HepG2 (cell line): ENCODE results near the gene MOK. TPM values are rescaled to one million over a fixed set of nuclear protein-coding genes. Genes with fewer than 3 reads are reported as not detected.
A peak's percentile ranks its signal among the peaks of the same experiment; 100 is the strongest.

Experiments used
- DMAP1 ChIP-seq: IDR thresholded peaks from 2 replicates; pipeline ENCODE4 v1.6.1; 2016
- GATAD2A ChIP-seq: IDR thresholded peaks from 2 replicates; pipeline ENCODE4 v1.6.1; 2016
- HINFP ChIP-seq: sonication (generic); formaldehyde crosslinking; IDR thresholded peaks from 2 replicates; pipeline ENCODE4 v1.4.0; 2020; ENCODE audit warnings: low read depth, mild to moderate bottlenecking, missing genetic modification reagents
- HIVEP1 ChIP-seq: sonication (generic); formaldehyde crosslinking; IDR thresholded peaks from 2 replicates; pipeline ENCODE4 v1.4.0; 2020; ENCODE audit warnings: mild to moderate bottlenecking, missing genetic modification reagents
- MED13 ChIP-seq: sonication (generic); formaldehyde crosslinking; IDR thresholded peaks from 2 replicates; pipeline ENCODE4 v1.5.0; 2020; ENCODE audit warnings: missing genetic modification reagents
- PATZ1 ChIP-seq: sonication (generic); formaldehyde crosslinking; IDR thresholded peaks from 2 replicates; pipeline ENCODE4 v1.4.0; 2020; ENCODE audit warnings: missing genetic modification reagents
- PLSCR1 ChIP-seq: sonication (generic); formaldehyde crosslinking; IDR thresholded peaks from 2 replicates; pipeline ENCODE4 v1.5.0; 2020; ENCODE audit warnings: missing genetic modification reagents, mild to moderate bottlenecking, borderline replicate concordance
- TBP ChIP-seq: sonication (generic); formaldehyde crosslinking; IDR thresholded peaks from 2 replicates; pipeline ENCODE4 v1.5.0; 2020; ENCODE audit warnings: missing genetic modification reagents
- THAP8 ChIP-seq: sonication (generic); formaldehyde crosslinking; IDR thresholded peaks from 2 replicates; pipeline ENCODE4 v1.5.1; 2020; ENCODE audit warnings: missing genetic modification reagents, mild to moderate bottlenecking, borderline replicate concordance
- ZNF512B ChIP-seq: sonication (generic); formaldehyde crosslinking; IDR thresholded peaks from 2 replicates; pipeline ENCODE4 v1.5.1; 2020; ENCODE audit warnings: missing genetic modification reagents, mild to moderate bottlenecking, borderline replicate concordance
- ZNF644 ChIP-seq: IDR thresholded peaks from 2 replicates; pipeline ENCODE4 v1.6.1; 2016; ENCODE audit warnings: low read depth
- ZNF687 ChIP-seq: sonication (generic); formaldehyde crosslinking; IDR thresholded peaks from 2 replicates; pipeline ENCODE4 v1.5.1; 2020; ENCODE audit warnings: mild to moderate bottlenecking, missing genetic modification reagents, moderate library complexity
- ZNF781 ChIP-seq: sonication (generic); formaldehyde crosslinking; IDR thresholded peaks from 2 replicates; pipeline ENCODE4 v1.5.1; 2020; ENCODE audit warnings: borderline replicate concordance, mild to moderate bottlenecking, missing genetic modification reagents; ENCODE audit errors: not compliant biosample characterization
- polyA plus RNA-seq, 8 experiments: library from polyadenylated mRNA; depleted of rRNA in 3 of 8; stranded (reverse) in 7 of 8; unstranded in 1 of 8; fragments of >200 nt; fragmentation: Illumina TruSeq in 4 of 8; extraction: Trizol in 4 of 8; gene quantifications; 2 replicates each; pipeline versions ENCODE4 v1.2.1 to v1.2.3, GENCODE V29; 2011 to 2016; ENCODE audit warnings: low read depth in 4 of 8, missing spikeins in 1 of 8, mixed read lengths in 1 of 8; ENCODE audit not compliant: insufficient read depth in 1 of 8
- total RNA-seq, 5 experiments: library from RNA; depleted of rRNA; stranded (reverse); fragments of >200 nt; fragmentation: Illumina TruSeq; extraction: Trizol; gene quantifications; 2 replicates each; pipeline ENCODE4 v1.2.3, GENCODE V29; 2016; ENCODE audit warnings: low read depth in 1 of 5

The MOK gene
- total and polyA plus RNA-seq, 2 of the 13 experiments (the other 11 are each of a cell fraction or from before 2014, with no cell fraction given), result 15.3 to 16.9 TPM

GRCh38 chr14:102235275-102235897, 69.6 kb downstream of the MOK start (continued):
- TF ChIP-seq PATZ1, result no peak
- TF ChIP-seq HIVEP1 (CRISPR knock-in tag), result no peak
- TF ChIP-seq ZNF644 (CRISPR knock-in tag), result no peak
- peak; percentile 51; the same call in 1 of the 2 replicates for TF ChIP-seq ZNF687 (CRISPR knock-in tag)
- no peak for TF ChIP-seq ZNF781
- no peak; the same call in 1 of the 2 replicates for TF ChIP-seq DMAP1
- TF ChIP-seq PLSCR1, result no peak
- TF ChIP-seq GATAD2A, result peak; percentile 46; the same call in 1 of the 2 replicates
- TF ChIP-seq ZNF512B (CRISPR knock-in tag), result no peak
- TF ChIP-seq HINFP (CRISPR knock-in tag), result no peak
- TF ChIP-seq TBP (CRISPR knock-in tag), result no peak
- TF ChIP-seq THAP8 (CRISPR knock-in tag), result no peak
- TF ChIP-seq MED13 (CRISPR knock-in tag), result no peak
